ENCODE measurements around the gene FYN.

Gene FYN

DNA sequence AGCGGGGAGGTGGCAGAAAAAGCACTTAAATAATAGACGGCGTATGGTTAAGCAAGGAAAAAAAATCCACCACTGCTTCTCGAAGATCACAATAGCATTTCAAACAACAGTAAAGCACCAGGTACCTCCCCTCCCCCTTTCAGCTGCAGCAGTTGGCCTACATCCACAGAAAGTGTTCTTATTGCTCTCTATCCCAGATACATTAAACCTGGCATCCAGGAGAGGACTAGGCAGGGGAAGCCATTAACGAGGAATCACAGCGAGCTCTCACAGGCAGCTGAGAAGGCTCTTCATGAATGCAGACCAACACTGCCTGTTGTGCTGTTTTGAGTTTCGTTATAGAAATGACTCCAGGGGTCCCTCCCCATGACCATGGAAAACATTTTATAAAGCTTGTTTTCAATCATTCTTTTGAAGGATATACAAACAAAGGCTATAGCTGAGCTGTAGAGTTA lies 11.8 kb downstream of the FYN start:
- peaks cover 23% of the 10 kb centered on the region for H3K36me3 Mint-ChIP-seq (ENCODE audit: insufficient read depth)
- H3K27me3 Mint-ChIP-seq, result no peaks in the 10 kb centered on the region
- peaks cover 99% of the 10 kb centered on the region for H3K4me1 Mint-ChIP-seq
- H3K27ac Mint-ChIP-seq (ENCODE audit: low read depth), result peak overlapping the region; percentile 63
- H3K9me3 Mint-ChIP-seq, result no peaks in the 10 kb centered on the region
- DNase-seq (ENCODE audit: low spot score in 2 of 2), result no peak
- ATAC-seq (replicated peaks; ENCODE audit: extremely low read depth, poor library complexity, severe bottlenecking), result no peak
- peak overlapping the region; percentile 53 for H3K4me3 Mint-ChIP-seq

DNA sequence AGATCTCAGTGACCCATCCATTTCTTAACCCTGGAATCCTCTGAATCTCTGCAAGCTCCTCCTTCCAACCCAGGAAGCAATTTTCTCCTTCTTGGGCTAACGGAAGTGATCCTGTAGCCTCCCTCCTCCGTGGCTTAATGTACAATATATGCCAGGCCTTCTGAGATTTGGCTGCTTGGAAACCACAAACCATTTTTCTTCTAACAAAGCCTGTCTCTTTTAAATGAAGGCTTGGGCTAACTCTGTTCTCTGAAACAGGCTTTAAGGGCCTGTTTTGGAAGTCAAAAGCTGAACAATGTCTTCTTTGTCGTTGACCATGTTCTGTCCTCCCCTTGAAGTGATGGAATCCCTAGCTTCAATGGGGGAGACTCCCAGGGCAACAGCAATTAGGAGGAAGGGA lies 14.9 kb downstream of the FYN start:
- no peak for ATAC-seq (replicated peaks; ENCODE audit: extremely low read depth, poor library complexity, severe bottlenecking)
- Mint-ChIP-seq H3K27ac (ENCODE audit: low read depth) (peak overlapping the region; percentile 76), H3K27me3 (no peaks in the 10 kb centered on the region), H3K36me3 (ENCODE audit: insufficient read depth) (peaks cover 21% of the 10 kb centered on the region), H3K4me1 (peaks cover 91% of the 10 kb centered on the region), H3K9me3 (no peaks in the 10 kb centered on the region), H3K4me3 (peak overlapping the region; percentile 64)
- no peak for DNase-seq (ENCODE audit: low spot score in 2 of 2)

DNA sequence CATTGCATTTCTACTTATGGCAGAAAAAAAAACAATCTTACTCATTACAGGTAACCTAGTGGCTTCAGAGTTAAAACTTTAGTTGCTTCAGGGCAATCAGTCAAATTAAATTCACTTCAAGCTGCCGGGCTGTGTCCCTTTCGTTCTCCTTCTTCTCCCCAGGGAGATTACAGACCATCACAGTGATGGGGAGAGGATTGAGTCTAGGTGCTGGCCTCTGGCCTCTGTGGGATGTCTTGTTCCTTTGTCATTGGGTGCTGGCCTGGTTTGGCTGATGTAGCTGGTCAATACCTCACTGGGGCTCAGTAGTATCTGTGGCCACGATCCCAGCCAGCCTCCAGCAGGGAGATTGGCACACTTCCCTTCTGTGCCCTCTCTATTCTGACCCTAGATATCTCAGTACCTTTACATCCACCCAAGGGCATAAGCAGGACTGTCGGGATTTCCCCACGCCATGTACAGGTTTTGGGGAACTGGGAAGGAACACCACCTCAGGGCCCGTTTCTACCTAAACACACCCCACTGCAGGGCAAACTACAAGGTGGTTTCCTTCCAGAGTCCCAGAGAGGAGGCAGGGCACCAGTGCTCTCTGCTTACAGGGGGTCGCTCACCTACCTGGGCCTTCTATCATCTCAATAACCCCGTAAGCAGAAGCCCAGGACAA lies 15.4 kb downstream of the FYN start:
- H3K36me3 Mint-ChIP-seq (ENCODE audit: insufficient read depth), result peaks cover 24% of the 10 kb centered on the region
- ATAC-seq (replicated peaks; ENCODE audit: extremely low read depth, poor library complexity, severe bottlenecking), result no peak
- H3K27ac Mint-ChIP-seq (ENCODE audit: low read depth), result peak overlapping the region; percentile 76
- no peak for DNase-seq (ENCODE audit: low spot score in 2 of 2)
- H3K4me1 Mint-ChIP-seq, result peaks cover 92% of the 10 kb centered on the region
- H3K4me3 Mint-ChIP-seq, result peak overlapping the region; percentile 64
- H3K27me3 Mint-ChIP-seq, result no peaks in the 10 kb centered on the region
- no peaks in the 10 kb centered on the region for H3K9me3 Mint-ChIP-seq

DNA sequence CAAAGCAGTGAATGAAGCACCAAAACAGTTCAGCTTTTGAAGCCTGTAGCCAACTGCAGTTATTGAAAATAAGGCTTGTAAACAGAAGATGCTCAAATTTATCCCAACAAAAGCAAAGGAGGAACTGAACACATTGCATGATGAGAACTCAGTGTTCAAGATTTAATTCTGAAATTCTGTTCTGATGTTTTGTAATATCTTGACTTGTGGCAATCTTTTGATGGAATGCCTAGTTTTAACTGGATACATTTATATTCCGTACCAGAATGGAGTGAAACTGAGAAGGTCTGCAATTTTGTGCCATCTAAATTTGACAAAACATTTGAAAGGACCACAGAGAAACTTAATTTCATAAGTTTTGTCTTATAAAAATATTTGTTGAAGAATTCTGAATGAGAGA lies 17.5 kb downstream of the FYN start:
- Mint-ChIP-seq H3K4me1 (peaks cover 92% of the 10 kb centered on the region), H3K36me3 (ENCODE audit: insufficient read depth) (peaks cover 31% of the 10 kb centered on the region), H3K4me3 (peak overlapping the region; percentile 38), H3K9me3 (no peaks in the 10 kb centered on the region), H3K27ac (ENCODE audit: low read depth) (peak overlapping the region; percentile 33), H3K27me3 (no peaks in the 10 kb centered on the region)
- no peak for ATAC-seq (replicated peaks; ENCODE audit: extremely low read depth, poor library complexity, severe bottlenecking)
- no peak for DNase-seq (ENCODE audit: low spot score in 2 of 2)

DNA sequence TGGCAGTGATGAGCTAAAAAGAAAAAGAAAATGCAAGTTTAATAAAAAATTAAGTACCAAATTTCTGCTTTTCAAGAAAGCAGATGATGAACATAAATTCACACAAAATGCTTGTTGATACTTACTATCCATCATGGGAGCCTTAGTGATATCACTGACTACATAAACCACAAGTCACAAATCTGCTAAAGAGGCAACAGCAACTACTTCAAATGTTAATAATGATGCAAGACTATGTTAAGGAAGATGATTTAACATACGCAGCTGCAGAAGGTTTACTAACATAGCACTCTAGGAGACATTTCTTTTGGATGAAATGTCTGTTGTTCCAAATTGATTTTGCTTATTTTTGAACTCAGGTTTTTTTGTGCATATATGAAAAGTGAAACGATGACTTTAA lies 18.6 kb downstream of the FYN start:
- ATAC-seq (replicated peaks; ENCODE audit: extremely low read depth, poor library complexity, severe bottlenecking) (peak; percentile 26), DNase-seq (ENCODE audit: low spot score in 2 of 2) (no peak)
- H3K27me3 Mint-ChIP-seq, result no peaks in the 10 kb centered on the region
- no peak overlapping the region for H3K4me3 Mint-ChIP-seq
- H3K36me3 Mint-ChIP-seq (ENCODE audit: insufficient read depth), result peaks cover 29% of the 10 kb centered on the region
- H3K9me3 Mint-ChIP-seq, result no peaks in the 10 kb centered on the region
- H3K27ac Mint-ChIP-seq (ENCODE audit: low read depth), result no peak overlapping the region
- peaks cover 92% of the 10 kb centered on the region for H3K4me1 Mint-ChIP-seq

DNA sequence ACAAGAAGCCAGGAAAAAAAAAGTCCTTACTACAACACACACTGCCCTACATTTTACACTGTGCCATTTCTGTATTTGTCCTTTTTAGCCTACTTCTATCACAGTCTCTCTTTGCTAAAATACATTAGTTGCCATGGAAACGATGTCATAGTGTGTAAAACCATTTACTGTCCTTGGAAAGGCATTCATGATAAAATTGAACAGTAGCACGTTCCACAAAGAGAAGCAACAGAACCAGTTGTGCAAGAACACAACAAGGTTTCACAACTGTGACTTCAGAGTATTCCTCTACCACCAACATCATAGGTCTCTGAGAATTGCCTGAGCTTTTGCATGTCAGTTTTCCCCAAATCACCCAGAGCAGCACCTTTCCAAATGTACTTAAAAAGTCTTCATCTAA lies 20.5 kb downstream of the FYN start:
- Mint-ChIP-seq H3K36me3 (ENCODE audit: insufficient read depth) (peaks cover 32% of the 10 kb centered on the region), H3K27me3 (no peaks in the 10 kb centered on the region), H3K27ac (ENCODE audit: low read depth) (peak overlapping the region; percentile 90), H3K9me3 (no peaks in the 10 kb centered on the region), H3K4me1 (peaks cover 87% of the 10 kb centered on the region), H3K4me3 (no peak overlapping the region)
- ATAC-seq (replicated peaks; ENCODE audit: extremely low read depth, poor library complexity, severe bottlenecking) (no peak), DNase-seq (ENCODE audit: low spot score in 2 of 2) (no peak)

DNA sequence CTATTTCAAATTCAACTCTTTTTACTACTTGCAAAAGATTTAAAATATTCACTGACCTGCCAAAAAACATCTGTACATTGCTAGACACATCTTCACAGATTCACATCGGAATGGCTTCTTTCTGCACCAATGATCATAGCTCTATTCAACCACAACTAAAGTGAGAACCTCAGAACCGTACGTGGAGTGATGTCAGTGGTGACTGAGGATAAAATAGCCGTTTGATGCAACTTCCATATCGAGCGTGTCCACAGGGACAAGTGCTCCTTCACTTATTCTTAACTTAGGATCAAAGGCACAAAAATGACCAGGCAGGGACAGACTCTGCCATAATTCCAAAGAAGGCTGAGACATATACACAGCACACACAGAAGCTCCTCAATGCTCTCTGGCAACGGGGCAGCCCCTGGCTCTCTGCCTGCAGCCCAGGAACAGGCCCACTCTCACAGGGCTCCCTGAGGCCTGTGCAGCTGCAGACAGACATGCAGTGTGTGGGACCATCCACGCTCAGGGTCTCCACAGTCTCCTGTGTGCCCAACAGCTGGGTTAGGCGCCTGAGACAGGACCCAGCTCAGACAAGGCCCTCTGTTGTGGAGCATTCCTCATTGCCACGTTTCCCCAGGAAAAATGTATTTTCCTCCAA lies 22.8 kb downstream of the FYN start:
- Mint-ChIP-seq H3K4me1 (peaks cover 87% of the 10 kb centered on the region), H3K9me3 (no peaks in the 10 kb centered on the region), H3K27ac (ENCODE audit: low read depth) (peak overlapping the region; percentile 90), H3K4me3 (peak overlapping the region; percentile 56), H3K36me3 (ENCODE audit: insufficient read depth) (peaks cover 47% of the 10 kb centered on the region), H3K27me3 (no peaks in the 10 kb centered on the region)
- DNase-seq (ENCODE audit: low spot score in 2 of 2) (no peak), ATAC-seq (replicated peaks; ENCODE audit: extremely low read depth, poor library complexity, severe bottlenecking) (peak; percentile 72)

DNA sequence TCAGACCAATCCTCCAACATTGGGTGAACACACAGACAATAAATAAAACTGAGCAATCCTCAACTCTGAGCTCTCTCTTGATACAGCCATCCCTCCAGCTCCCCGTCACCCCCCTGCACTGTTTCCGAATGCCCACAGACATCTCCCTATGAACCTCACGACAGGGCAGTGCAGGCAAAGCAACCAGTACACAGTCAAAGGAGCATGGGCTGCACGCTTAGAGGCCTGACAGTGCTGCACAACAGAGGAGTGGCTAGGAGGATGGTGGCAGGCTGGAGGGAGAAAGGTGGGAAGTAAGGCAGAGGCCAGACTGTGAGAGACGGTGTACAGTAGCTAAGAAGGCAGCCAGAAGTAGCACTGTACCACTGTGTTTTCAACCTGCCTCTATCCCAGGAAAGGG lies 24.0 kb downstream of the FYN start:
- peaks cover 95% of the 10 kb centered on the region for H3K4me1 Mint-ChIP-seq
- H3K4me3 Mint-ChIP-seq, result peak overlapping the region; percentile 56
- no peaks in the 10 kb centered on the region for H3K27me3 Mint-ChIP-seq
- H3K27ac Mint-ChIP-seq (ENCODE audit: low read depth), result peak overlapping the region; percentile 90
- no peaks in the 10 kb centered on the region for H3K9me3 Mint-ChIP-seq
- DNase-seq (ENCODE audit: low spot score in 2 of 2) (no peak), ATAC-seq (replicated peaks; ENCODE audit: extremely low read depth, poor library complexity, severe bottlenecking) (no peak)
- peaks cover 54% of the 10 kb centered on the region for H3K36me3 Mint-ChIP-seq (ENCODE audit: insufficient read depth)

DNA sequence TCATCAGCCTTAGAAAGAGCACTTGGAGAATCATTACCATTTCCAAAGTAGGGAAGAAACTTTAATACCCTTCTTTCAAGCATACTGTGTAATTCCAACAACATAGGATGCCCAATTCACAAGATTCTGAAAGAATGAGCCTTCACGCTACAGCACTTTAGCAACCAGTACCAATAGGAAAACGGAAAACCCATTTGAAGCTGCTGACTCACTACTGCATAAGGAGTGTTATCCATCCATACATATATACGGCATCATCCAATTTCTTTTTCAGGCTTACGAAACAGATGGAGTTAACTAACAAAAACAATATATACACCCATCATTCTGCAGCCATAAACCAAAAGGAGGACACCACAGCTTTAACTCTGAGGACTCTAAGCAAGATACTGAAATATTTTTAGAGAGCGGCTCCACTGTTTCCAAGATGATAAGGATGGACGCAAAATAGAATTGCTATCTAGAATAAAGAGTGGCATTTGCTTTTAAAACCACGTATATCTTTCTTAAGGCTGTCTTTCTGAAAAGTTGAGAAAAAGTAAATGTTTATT lies 24.9 kb downstream of the FYN start:
- no peak for ATAC-seq (replicated peaks; ENCODE audit: extremely low read depth, poor library complexity, severe bottlenecking)
- no peak for DNase-seq (ENCODE audit: low spot score in 2 of 2)
- Mint-ChIP-seq H3K9me3 (no peaks in the 10 kb centered on the region), H3K27me3 (no peaks in the 10 kb centered on the region), H3K4me1 (peaks cover 87% of the 10 kb centered on the region), H3K27ac (ENCODE audit: low read depth) (peak overlapping the region; percentile 94), H3K36me3 (ENCODE audit: insufficient read depth) (peaks cover 52% of the 10 kb centered on the region), H3K4me3 (no peak overlapping the region)

DNA sequence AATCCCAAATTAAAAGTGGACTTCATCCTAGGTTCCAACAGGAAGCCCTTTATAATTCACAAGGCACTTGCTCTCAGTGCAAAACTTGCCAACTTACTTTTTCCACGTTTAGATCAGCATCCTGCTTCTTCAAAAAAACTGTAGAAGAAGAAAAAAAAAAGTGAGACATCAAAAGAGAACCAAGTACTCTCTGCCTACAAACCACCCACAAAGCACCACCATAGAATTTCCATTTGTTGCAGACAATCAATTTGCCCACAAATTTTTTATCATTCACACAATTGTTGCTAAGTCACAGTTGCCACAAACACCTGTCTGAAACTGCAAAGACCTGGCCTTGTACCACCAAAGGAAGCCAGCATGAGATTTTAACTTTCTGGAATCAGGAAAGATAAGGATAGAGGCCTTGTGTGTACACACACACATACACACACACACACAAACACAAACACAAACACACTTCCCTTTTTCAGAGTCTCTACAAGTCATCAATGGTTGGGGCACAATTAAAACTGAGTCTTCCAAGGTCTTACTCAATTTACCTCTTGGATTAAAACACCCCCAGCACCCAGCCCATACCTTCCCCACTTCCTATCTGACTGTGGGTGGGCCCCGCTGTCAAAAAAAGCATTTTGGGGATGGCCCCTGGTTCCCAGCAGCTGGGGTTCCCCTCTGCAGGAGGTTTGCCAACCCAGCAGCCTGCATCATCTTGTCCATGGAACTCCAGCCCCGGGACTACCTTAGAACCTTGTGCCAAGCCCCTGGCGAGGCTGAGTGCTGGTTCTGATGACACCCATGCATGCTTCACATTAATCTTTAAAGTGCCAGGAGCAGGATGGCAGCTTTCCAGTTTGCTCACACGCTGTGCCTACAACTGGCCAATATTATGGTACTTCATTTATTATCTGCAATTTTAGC lies 26.5 kb downstream of the FYN start:
- Mint-ChIP-seq H3K27me3 (no peaks in the 10 kb centered on the region), H3K27ac (ENCODE audit: low read depth) (peak overlapping the region; percentile 94), H3K9me3 (no peaks in the 10 kb centered on the region), H3K4me1 (peaks cover 71% of the 10 kb centered on the region), H3K4me3 (no peak overlapping the region), H3K36me3 (ENCODE audit: insufficient read depth) (peaks cover 42% of the 10 kb centered on the region)
- DNase-seq (ENCODE audit: low spot score in 2 of 2) (peak in 1 of 2 donors; percentile 48), ATAC-seq (replicated peaks; ENCODE audit: extremely low read depth, poor library complexity, severe bottlenecking) (peak; percentile 42)

DNA sequence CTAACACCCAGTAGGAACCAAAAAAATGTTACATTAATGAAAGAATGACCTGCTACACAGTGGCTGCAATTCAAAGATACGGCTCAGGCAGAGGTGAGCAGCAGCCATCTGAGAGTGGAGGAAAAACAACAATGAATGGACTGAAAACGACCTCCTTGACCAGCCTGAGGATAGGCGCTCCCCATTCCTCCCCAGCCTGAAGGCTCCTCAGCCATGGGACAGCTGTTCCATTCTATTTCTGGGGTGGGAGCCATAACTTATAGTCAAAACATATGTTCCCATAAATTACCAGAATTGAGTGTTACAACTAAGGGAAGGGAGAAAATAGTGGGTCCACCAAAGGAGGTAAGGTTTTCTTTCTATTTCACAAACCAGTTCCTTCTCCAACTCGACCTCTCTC lies 27.2 kb downstream of the FYN start:
- ATAC-seq (replicated peaks; ENCODE audit: extremely low read depth, poor library complexity, severe bottlenecking) (no peak), DNase-seq (ENCODE audit: low spot score in 2 of 2) (no peak)
- H3K27ac Mint-ChIP-seq (ENCODE audit: low read depth), result peak overlapping the region; percentile 94
- peaks cover 42% of the 10 kb centered on the region for H3K36me3 Mint-ChIP-seq (ENCODE audit: insufficient read depth)
- H3K27me3 Mint-ChIP-seq, result no peaks in the 10 kb centered on the region
- no peak overlapping the region for H3K4me3 Mint-ChIP-seq
- no peaks in the 10 kb centered on the region for H3K9me3 Mint-ChIP-seq
- H3K4me1 Mint-ChIP-seq, result peaks cover 64% of the 10 kb centered on the region

DNA sequence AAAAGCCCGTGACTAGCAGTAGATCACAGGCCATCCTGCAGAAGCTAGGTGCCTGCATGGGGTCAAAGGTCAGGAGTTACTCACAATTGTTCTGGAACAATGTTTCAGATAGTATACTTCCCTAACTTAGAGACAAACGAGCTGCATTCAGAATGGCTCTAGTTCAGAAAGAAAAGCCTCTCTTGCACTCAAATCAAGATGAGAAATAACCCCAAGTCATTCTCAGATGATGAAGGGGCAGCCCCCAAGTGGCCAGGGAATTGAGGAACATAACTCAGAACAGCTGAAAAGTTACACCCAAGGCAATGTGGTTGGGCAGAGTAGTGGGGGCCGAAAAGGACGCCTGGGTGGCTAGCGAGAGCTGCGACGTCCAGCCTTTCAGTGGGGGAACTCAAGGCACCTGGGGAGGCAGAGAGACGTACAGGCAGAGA lies 27.8 kb downstream of the FYN start:
- Mint-ChIP-seq H3K27ac (ENCODE audit: low read depth) (peak overlapping the region; percentile 94), H3K36me3 (ENCODE audit: insufficient read depth) (peaks cover 38% of the 10 kb centered on the region), H3K4me1 (peaks cover 58% of the 10 kb centered on the region), H3K27me3 (no peaks in the 10 kb centered on the region), H3K9me3 (no peaks in the 10 kb centered on the region), H3K4me3 (no peak overlapping the region)
- ATAC-seq (replicated peaks; ENCODE audit: extremely low read depth, poor library complexity, severe bottlenecking) (no peak), DNase-seq (ENCODE audit: low spot score in 2 of 2) (no peak)

All from central memory CD8-positive, alpha-beta T cell (primary cell).